Ovary (tissue), 3 donors: ENCODE measurements around the gene EDN1.

Experiments used
- CTCF ChIP-seq, 3 donors: fragments of 450-650 bp in 2 of 3; fragments of 200-600 bp in 1 of 3; IDR thresholded peaks; one replicate each; pipeline versions ENCODE4 v1.5.1 to v1.8.0; 2016 to 2022; ENCODE audit warnings: antibody characterized with exemption in 3 of 3, mild to moderate bottlenecking in 1 of 3
- EP300 ChIP-seq: sonication (generic); formaldehyde crosslinking; IDR thresholded peaks from one replicate; pipeline ENCODE4 v1.6.1; 2017; ENCODE audit warnings: antibody characterized with exemption
- POLR2A ChIP-seq: fragments of 450-650 bp; IDR thresholded peaks from one replicate; pipeline ENCODE4 v1.6.1; 2017; ENCODE audit warnings: antibody characterized with exemption, mild to moderate bottlenecking, moderate library complexity
- donor health status: DM: no; HTN: no; CAD: no.

DNA sequence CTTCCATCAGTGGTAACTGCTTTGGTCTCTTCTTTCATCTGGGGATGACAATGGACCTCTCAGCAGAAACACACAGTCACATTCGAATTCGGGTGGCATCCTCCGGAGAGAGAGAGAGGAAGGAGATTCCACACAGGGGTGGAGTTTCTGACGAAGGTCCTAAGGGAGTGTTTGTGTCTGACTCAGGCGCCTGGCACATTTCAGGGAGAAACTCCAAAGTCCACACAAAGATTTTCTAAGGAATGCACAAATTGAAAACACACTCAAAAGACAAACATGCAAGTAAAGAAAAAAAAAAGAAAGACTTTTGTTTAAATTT, 6.1 kb downstream of the EDN1 start:
- TF ChIP-seq CTCF (IDR thresholded peaks at IDR 0.05): no peak
- no peak for TF ChIP-seq POLR2A
- no peak for TF ChIP-seq EP300
